ENCODE measurements around the gene OGDH.

The OGDH gene

GRCh38 chr7:44748948-44749731 is 142.7 kb downstream of the OGDH start:
- peak; percentile 20; the same call in 1 of the 2 replicates for TF ChIP-seq MAX (IDR thresholded peaks at IDR 0.05; ENCODE audit: low read depth, low read length)
- no peak for TF ChIP-seq CTCF (IDR thresholded peaks at IDR 0.05; ENCODE audit: low read depth, low read length)
- DNase-seq (ENCODE audit: low read depth), result peak; percentile 44
- H3K4me3 ChIP-seq (ENCODE audit: low read depth, low read length), result peak overlapping the region; percentile 58

- H3K4me3 ChIP-seq (ENCODE audit: low read depth, low read length), result peak overlapping the region; percentile 58
- no peak for DNase-seq (ENCODE audit: low read depth)
- TF ChIP-seq MYC (IDR thresholded peaks at IDR 0.05; ENCODE audit: low read depth, low read length) (no peak), MAX (IDR thresholded peaks at IDR 0.05; ENCODE audit: low read depth, low read length) (no peak), CTCF (IDR thresholded peaks at IDR 0.05; ENCODE audit: low read depth, low read length) (no peak), POLR2A (IDR thresholded peaks at IDR 0.05; ENCODE audit: extremely low read depth, insufficient read length) (no peak)
These were observed 143.6 kb downstream of the OGDH start for GRCh38 chr7:44749992-44750391.

GRCh38 chr7:44750424-44750823 is 144.0 kb downstream of the OGDH start:
- no peak for TF ChIP-seq MAX (IDR thresholded peaks at IDR 0.05; ENCODE audit: low read depth, low read length)
- no peak for TF ChIP-seq POLR2A (IDR thresholded peaks at IDR 0.05; ENCODE audit: extremely low read depth, insufficient read length)
- TF ChIP-seq MYC (IDR thresholded peaks at IDR 0.05; ENCODE audit: low read depth, low read length), result no peak
- no peak for TF ChIP-seq CTCF (IDR thresholded peaks at IDR 0.05; ENCODE audit: low read depth, low read length)
- no peak for DNase-seq (ENCODE audit: low read depth)
- H3K4me3 ChIP-seq (ENCODE audit: low read depth, low read length), result peak overlapping the region; percentile 58

- peak; percentile 69 for DNase-seq (ENCODE audit: low read depth)
- H3K4me3 ChIP-seq (ENCODE audit: low read depth, low read length), result no peak overlapping the region
- TF ChIP-seq MAX (IDR thresholded peaks at IDR 0.05; ENCODE audit: low read depth, low read length) (no peak), POLR2A (IDR thresholded peaks at IDR 0.05; ENCODE audit: extremely low read depth, insufficient read length) (no peak)
These were observed 144.6 kb downstream of the OGDH start for GRCh38 chr7:44750921-44751571.

- no peak for DNase-seq (ENCODE audit: low read depth)
- TF ChIP-seq MAX (IDR thresholded peaks at IDR 0.05; ENCODE audit: low read depth, low read length), result no peak
- no peak for TF ChIP-seq POLR2A (IDR thresholded peaks at IDR 0.05; ENCODE audit: extremely low read depth, insufficient read length)
- TF ChIP-seq CTCF (IDR thresholded peaks at IDR 0.05; ENCODE audit: low read depth, low read length), result no peak
- TF ChIP-seq MYC (IDR thresholded peaks at IDR 0.05; ENCODE audit: low read depth, low read length), result no peak
- H3K4me3 ChIP-seq (ENCODE audit: low read depth, low read length), result no peak overlapping the region
These were observed 146.4 kb downstream of the OGDH start for GRCh38 chr7:44752822-44753221.
